Neural cell (in vitro differentiated cells): ENCODE results near the gene RALGPS1. TPM values are rescaled to one million over a fixed set of nuclear protein-coding genes. Genes with fewer than 3 reads are reported as not detected.

ENCODE experiments used
- H2AFZ ChIP-seq: fragments of 200-600, 300-800 bp; sonication (generic), shearing (Covaris generic); 2 replicates; pipeline ENCODE4 v1.6.0; 2014; ENCODE audit warnings: low read depth, mild to moderate bottlenecking, antibody characterized with exemption, low read length, moderate library complexity
- H3F3A ChIP-seq: fragments of 200-600 bp; shearing (Covaris generic); 2 replicates; pipeline ENCODE4 v1.6.1; 2016; ENCODE audit warnings: mild to moderate bottlenecking, moderate library complexity, mixed read lengths, antibody characterized with exemption, low read length; ENCODE audit not compliant: insufficient read depth, poor library complexity, severe bottlenecking
- H3K27ac ChIP-seq: fragments of 200-600, 300-800 bp; sonication (generic), shearing (Covaris generic); 2 replicates; pipeline ENCODE4 v1.5.1; 2014; ENCODE audit warnings: mild to moderate bottlenecking, low read length, moderate library complexity
- H3K27me3 ChIP-seq: fragments of 300-800, 200-600 bp; sonication (generic), shearing (Covaris generic); 2 replicates; pipeline ENCODE4 v1.6.0; 2014; ENCODE audit warnings: mild to moderate bottlenecking, low read depth, low read length, moderate library complexity; ENCODE audit not compliant: insufficient read depth
- H3K36me3 ChIP-seq: fragments of 300-800, 200-600 bp; sonication (generic), shearing (Covaris generic); 2 replicates; pipeline ENCODE4 v1.5.1; 2014; ENCODE audit warnings: mild to moderate bottlenecking, antibody characterized with exemption, low read length, moderate library complexity; ENCODE audit not compliant: insufficient read depth
- H3K4me2 ChIP-seq: fragments of 300-800, 200-600 bp; sonication (generic), shearing (Covaris generic); 2 replicates; pipeline ENCODE4 v1.6.0; 2014; ENCODE audit warnings: mild to moderate bottlenecking, low read length
- H3K4me3 ChIP-seq: fragments of 300-800, 200-600 bp; sonication (generic), shearing (Covaris generic); 2 replicates; pipeline ENCODE4 v1.5.1; 2014; ENCODE audit warnings: mild to moderate bottlenecking, low read length, moderate library complexity
- H3K79me2 ChIP-seq: fragments of 200-600 bp; shearing (Covaris generic); replicated peaks from 2 replicates; pipeline ENCODE4 v1.6.0; 2014; ENCODE audit warnings: mild to moderate bottlenecking, low read length, moderate library complexity; ENCODE audit not compliant: insufficient read depth
- H3K9ac ChIP-seq: fragments of 300-800, 200-600 bp; sonication (generic), shearing (Covaris generic); 2 replicates; pipeline ENCODE4 v1.6.1; 2016; ENCODE audit warnings: mild to moderate bottlenecking, low read length, mixed read lengths
- H3K9me2 ChIP-seq: fragments of 200-600 bp; shearing (Covaris generic); 2 replicates; pipeline ENCODE4 v1.6.1; 2016; ENCODE audit warnings: mild to moderate bottlenecking, low read length, mixed read lengths; ENCODE audit not compliant: insufficient read depth
- H3K9me3 ChIP-seq: fragments of 200-600, 300-800 bp; sonication (generic), shearing (Covaris generic); 2 replicates; pipeline ENCODE4 v1.6.1; 2016; ENCODE audit warnings: mild to moderate bottlenecking, mixed run types, low read length, moderate library complexity, mixed read lengths
- H4K20me1 ChIP-seq: fragments of 200-600 bp; shearing (Covaris generic); 2 replicates; pipeline ENCODE4 v1.6.1; 2016; ENCODE audit warnings: mild to moderate bottlenecking, mixed run types; ENCODE audit not compliant: insufficient read depth
- EP300 ChIP-seq: fragments of 450-650 bp; conservative IDR thresholded peaks from 2 replicates; pipeline ENCODE4 v1.6.1; 2014; ENCODE audit warnings: antibody characterized with exemption, mild to moderate bottlenecking, moderate library complexity; ENCODE audit not compliant: poor library complexity, severe bottlenecking
- EZH2 ChIP-seq: fragments of 200-600, 300-800 bp; shearing (Covaris generic), sonication (generic); IDR thresholded peaks from 2 replicates; pipeline ENCODE4 v1.6.1; 2014; ENCODE audit warnings: antibody characterized with exemption, low read length, borderline replicate concordance, mild to moderate bottlenecking; ENCODE audit not compliant: insufficient read depth, poor library complexity, severe bottlenecking
- MXI1 ChIP-seq: fragments of 450-650 bp; conservative IDR thresholded peaks from 2 replicates; pipeline ENCODE4 v1.6.1; 2014; ENCODE audit warnings: antibody characterized with exemption, mild to moderate bottlenecking; ENCODE audit not compliant: poor library complexity, severe bottlenecking
- POLR2AphosphoS5 ChIP-seq: IDR thresholded peaks from 2 replicates; pipeline ENCODE4 v1.6.1; 2012
- RAD21 ChIP-seq: fragments of 450-650 bp; conservative IDR thresholded peaks from 2 replicates; pipeline ENCODE4 v1.6.1; 2014; ENCODE audit warnings: antibody characterized with exemption, mild to moderate bottlenecking, moderate library complexity
- SMC3 ChIP-seq: fragments of 450-650 bp; conservative IDR thresholded peaks from 2 replicates; pipeline ENCODE4 v1.6.1; 2014; ENCODE audit warnings: antibody characterized with exemption, mild to moderate bottlenecking, moderate library complexity; ENCODE audit not compliant: poor library complexity
- TAF1 ChIP-seq: IDR thresholded peaks from 2 replicates; pipeline ENCODE4 v1.6.1; 2012; ENCODE audit warnings: low read depth
- polyA plus RNA-seq: library from polyadenylated mRNA; depleted of rRNA; stranded (reverse); fragments of >200 nt; gene quantifications from 2 replicates; pipeline ENCODE4 v1.2.3, GENCODE V29; 2014
- TF ChIP-seq, protein P1 (sequence below): fragments of 450-650 bp; IDR thresholded peaks from 2 replicates; pipeline ENCODE4 v1.5.1; 2014; ENCODE audit warnings: antibody characterized with exemption, mild to moderate bottlenecking, moderate library complexity; ENCODE audit not compliant: poor library complexity, severe bottlenecking
- TF ChIP-seq, protein P2 (sequence below): IDR thresholded peaks from 2 replicates; pipeline ENCODE4 v1.6.1; 2012; ENCODE audit warnings: borderline replicate concordance

Gene RALGPS1
- polyA plus RNA-seq, 1 donor from 2014 or later: 37.1 TPM

DNA sequence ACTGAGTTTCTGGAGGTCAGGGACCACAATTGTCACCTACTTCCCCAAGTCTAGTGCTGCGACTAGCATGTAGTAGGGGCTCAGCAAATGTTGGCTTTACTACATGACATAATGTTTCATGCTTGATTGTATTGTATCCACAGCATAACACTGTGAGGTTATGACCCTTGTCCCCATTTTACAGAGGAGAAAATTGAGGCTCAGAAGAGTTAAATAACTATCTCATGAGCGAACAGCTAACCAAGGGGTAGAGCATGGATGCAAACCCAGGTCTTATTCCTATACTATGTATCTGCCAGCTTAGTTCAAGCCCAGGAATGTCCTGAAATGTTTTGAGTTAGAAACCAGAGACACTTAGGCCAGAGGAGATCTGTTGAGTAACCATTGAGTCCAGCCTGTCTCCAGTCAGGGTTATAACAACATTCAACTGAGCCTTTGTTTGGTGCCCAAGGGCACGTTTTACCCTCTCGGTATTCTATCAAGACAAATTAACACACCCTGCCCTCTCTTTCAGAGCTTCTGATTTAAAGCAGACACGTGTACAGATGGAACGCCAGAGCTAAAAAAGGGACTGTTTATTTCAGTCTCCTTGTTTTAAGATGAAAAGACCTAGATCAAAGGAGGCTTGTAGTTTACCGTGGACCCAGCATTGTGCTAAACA, 191.4 kb downstream of the RALGPS1 start:
- H3K27ac ChIP-seq: no peak overlapping the region
- no peak overlapping the region for H3K9ac ChIP-seq
- no peaks in the 10 kb centered on the region for H3K27me3 ChIP-seq
- no peaks in the 10 kb centered on the region for H4K20me1 ChIP-seq
- H3K9me2 ChIP-seq: no peaks in the 10 kb centered on the region
- H3K4me3 ChIP-seq: no peak overlapping the region
- no peaks in the 10 kb centered on the region for H3K79me2 ChIP-seq
- H2AFZ ChIP-seq: no peak overlapping the region
- no peaks in the 10 kb centered on the region for H3K9me3 ChIP-seq
- H3K4me2 ChIP-seq: no peak overlapping the region
- TF ChIP-seq EP300 (no peak), RAD21 (no peak), TAF1 (no peak), SMC3 (no peak), EZH2 (no peak), POLR2AphosphoS5 (no peak), MXI1 (no peak)
- TF ChIP-seq, protein P1, sequence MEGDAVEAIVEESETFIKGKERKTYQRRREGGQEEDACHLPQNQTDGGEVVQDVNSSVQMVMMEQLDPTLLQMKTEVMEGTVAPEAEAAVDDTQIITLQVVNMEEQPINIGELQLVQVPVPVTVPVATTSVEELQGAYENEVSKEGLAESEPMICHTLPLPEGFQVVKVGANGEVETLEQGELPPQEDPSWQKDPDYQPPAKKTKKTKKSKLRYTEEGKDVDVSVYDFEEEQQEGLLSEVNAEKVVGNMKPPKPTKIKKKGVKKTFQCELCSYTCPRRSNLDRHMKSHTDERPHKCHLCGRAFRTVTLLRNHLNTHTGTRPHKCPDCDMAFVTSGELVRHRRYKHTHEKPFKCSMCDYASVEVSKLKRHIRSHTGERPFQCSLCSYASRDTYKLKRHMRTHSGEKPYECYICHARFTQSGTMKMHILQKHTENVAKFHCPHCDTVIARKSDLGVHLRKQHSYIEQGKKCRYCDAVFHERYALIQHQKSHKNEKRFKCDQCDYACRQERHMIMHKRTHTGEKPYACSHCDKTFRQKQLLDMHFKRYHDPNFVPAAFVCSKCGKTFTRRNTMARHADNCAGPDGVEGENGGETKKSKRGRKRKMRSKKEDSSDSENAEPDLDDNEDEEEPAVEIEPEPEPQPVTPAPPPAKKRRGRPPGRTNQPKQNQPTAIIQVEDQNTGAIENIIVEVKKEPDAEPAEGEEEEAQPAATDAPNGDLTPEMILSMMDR: no peak
- TF ChIP-seq, protein P2, sequence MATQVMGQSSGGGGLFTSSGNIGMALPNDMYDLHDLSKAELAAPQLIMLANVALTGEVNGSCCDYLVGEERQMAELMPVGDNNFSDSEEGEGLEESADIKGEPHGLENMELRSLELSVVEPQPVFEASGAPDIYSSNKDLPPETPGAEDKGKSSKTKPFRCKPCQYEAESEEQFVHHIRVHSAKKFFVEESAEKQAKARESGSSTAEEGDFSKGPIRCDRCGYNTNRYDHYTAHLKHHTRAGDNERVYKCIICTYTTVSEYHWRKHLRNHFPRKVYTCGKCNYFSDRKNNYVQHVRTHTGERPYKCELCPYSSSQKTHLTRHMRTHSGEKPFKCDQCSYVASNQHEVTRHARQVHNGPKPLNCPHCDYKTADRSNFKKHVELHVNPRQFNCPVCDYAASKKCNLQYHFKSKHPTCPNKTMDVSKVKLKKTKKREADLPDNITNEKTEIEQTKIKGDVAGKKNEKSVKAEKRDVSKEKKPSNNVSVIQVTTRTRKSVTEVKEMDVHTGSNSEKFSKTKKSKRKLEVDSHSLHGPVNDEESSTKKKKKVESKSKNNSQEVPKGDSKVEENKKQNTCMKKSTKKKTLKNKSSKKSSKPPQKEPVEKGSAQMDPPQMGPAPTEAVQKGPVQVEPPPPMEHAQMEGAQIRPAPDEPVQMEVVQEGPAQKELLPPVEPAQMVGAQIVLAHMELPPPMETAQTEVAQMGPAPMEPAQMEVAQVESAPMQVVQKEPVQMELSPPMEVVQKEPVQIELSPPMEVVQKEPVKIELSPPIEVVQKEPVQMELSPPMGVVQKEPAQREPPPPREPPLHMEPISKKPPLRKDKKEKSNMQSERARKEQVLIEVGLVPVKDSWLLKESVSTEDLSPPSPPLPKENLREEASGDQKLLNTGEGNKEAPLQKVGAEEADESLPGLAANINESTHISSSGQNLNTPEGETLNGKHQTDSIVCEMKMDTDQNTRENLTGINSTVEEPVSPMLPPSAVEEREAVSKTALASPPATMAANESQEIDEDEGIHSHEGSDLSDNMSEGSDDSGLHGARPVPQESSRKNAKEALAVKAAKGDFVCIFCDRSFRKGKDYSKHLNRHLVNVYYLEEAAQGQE: no peak
- H3K36me3 ChIP-seq: no peaks in the 10 kb centered on the region
- no peaks in the 10 kb centered on the region for H3F3A ChIP-seq

GRCh38 chr9:127106466-127106855, 191.9 kb downstream of the RALGPS1 start:
- Histone ChIP-seq H3K36me3 (no peaks in the 10 kb centered on the region), H3K4me2 (no peak overlapping the region), H3K9me3 (no peaks in the 10 kb centered on the region), H3K9me2 (no peaks in the 10 kb centered on the region), H3K27me3 (no peaks in the 10 kb centered on the region), H3K79me2 (no peaks in the 10 kb centered on the region), H2AFZ (no peak overlapping the region), H4K20me1 (no peaks in the 10 kb centered on the region), H3F3A (no peaks in the 10 kb centered on the region), H3K27ac (no peak overlapping the region), H3K4me3 (no peak overlapping the region), H3K9ac (no peak overlapping the region)
- TF ChIP-seq SMC3: no peak
- TF ChIP-seq RAD21: no peak
- no peak for TF ChIP-seq EZH2
- TF ChIP-seq EP300: no peak
- no peak for TF ChIP-seq POLR2AphosphoS5
- TF ChIP-seq, protein P1: no peak
- no peak for TF ChIP-seq MXI1
- TF ChIP-seq TAF1: no peak
- TF ChIP-seq, protein P2: no peak
